NCI-H2107 treated with DMSO at 0.1 percent for 48 hours (cell line): Measurements from ENCODE around the gene OPRL1.
"Not testable (repeated sequence)": the region's sequence is repeated elsewhere in the genome, so short reads cannot be mapped to it uniquely, and the experiment has no call there.

Experiments
- DNase-seq: peaks from one replicate; lab custom pipeline; 2025; ENCODE audit not compliant: unreplicated experiment; lab: John Stamatoyannopoulos, UW

The OPRL1 gene

DNA sequence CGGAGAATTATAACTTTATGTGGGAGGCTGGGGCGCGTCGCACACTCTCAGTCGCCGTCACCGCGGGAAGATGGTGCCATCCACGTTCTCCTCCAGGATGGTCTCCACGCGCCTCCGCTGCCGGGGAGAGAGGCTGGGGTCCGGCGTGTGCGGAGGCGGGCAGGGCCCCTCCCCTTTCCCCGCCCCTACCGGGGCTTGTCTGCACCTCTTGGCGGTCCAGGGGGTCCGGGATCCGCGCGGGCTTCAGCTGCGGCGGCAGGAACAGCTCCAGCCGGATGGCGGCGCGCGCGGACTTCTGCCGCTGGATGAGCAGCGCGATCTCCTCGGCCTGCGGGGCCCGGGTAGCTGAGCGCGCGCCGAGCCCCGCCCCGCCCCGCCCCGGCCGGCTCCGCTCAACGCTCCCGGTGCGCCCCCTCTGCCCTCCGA lies 3.5 kb downstream of the OPRL1 start:
- DNase-seq = peak; percentile 45

DNA sequence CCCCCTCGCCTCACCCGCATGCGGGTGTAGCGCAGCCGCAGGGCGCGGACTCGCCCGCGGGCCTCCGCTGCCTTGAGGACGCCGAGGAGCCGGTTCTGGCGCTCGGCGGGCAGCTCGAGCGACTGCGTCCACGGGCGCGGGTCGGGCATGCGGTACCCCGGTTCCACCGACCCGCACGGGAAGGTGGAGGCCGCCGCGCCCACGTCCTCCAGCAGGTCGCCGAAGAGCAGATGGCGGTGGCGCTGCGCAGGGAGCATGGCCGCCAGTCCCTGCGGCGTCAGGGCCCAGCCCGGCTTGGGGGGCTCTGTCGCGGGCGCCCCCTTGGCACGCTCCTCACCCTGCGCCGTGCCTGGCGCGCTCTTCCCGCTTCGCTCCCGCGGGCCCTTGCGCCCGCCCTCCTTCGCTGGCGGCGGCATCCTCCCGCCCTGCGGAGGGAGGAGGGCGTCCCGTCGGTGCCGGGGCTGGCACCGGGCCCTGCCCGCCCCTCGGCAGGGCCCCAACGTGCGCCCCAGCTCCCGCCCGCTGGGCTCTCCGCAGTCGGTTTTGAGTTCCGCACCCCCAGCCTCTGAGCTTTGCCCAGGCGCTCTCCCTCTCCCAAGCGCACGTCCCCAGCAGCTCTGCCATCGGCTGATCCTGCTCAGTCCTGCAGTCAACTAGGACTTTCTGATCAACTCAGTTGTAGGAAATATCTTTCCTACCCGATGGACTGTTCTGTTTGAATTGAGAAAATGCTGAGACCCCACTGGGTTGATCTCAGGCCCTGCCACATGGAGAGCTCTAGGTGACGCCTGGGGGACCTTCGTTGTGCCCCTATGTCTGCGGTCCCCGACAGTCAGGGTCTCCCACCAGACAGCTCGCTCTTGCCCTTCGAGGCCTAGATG lies 4.2 kb downstream of the OPRL1 start, which contains the start of gene LKAAEAR1:
Gene LKAAEAR1 (minus strand): TSS at position 595 of the 881 bp plus-strand sequence. CDS start 179 bp downstream, at position 416.
- DNase-seq = no peak

GRCh38 chr20:64084685-64085152 lies 4.8 kb downstream of the OPRL1 start:
- no peak for DNase-seq

DNA sequence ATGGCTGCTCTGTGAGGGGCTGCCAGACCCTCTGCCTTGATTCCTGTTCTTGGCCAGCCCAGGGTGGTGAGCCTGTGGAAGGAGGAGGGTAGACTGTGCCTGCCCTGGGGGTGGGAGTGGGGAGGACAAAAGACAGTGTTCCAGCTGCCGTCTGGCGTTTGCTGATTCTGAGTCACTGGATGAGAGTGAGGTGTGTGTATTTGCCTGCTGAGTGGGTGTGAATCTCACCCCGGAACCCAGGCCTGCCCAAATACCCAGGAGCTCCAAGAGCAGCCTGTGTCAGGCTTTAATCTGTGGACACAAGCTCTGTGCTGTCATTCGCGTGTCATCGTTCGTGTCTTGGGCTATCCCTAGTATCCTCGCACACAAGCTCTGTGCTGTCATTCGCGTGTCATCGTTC lies 6.9 kb downstream of the OPRL1 start:
- no peak for DNase-seq

DNA sequence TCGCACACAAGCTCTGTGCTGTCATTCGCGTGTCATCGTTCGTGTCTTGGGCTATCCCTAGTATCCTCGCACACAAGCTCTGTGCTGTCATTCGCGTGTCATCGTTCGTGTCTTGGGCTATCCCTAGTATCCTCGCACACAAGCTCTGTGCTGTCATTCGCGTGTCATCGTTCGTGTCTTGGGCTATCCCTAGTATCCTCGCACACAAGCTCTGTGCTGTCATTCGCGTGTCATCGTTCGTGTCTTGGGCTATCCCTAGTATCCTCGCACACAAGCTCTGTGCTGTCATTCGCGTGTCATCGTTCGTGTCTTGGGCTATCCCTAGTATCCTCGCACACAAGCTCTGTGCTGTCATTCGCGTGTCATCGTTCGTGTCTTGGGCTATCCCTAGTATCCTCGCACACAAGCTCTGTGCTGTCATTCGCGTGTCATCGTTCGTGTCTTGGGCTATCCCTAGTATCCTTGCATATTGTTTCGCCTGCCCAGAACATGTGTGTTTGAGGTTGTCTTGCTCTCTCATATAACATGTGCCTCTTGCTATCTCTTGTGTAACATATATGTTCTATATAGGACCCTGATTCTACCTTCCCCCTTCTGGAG lies 7.4 kb downstream of the OPRL1 start:
- not testable (repeated sequence) for DNase-seq

GRCh38 chr20:64088586-64088985 lies 8.7 kb downstream of the OPRL1 start:
- not testable (repeated sequence) for DNase-seq

DNA sequence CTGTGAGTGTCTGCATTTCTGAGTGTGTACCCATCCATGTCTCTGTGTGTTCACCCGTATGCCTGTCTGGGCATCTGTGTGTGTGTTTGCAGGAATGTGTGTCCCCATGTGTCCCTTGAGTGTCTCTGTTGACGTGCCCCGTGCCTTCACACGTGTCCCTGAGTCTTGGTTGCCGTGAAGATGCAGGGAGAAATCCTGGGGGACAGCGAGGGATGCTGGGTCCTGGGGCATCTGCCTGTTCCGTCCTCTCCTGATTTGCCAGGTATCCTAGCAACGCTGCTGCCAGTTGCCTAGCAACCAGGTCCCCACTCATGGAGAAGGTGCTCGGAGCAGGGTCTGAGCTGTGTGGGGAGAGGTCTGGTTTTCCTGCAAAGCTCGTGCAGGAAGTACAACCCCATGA lies 10.3 kb downstream of the OPRL1 start:
- DNase-seq = no peak

DNA sequence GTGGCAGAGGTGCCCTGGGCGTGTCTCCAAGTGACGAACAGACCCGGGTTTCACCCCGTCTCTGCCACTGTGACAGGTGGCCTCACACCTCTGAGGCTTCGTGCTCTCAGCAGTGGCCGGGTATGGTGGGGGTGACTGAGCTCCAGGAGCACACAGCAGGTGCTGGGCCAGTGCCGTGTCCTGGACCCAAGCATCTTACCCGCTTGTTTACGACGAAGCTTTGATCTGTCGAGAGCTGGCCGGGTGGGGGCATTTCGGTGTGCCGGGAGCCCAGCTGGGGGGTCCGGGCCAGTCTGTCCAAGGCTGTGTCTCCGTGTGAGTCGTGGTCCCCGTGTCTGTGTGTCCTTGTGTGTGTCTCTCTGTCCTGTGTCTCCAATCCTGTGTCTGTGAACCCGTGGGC lies 11.5 kb downstream of the OPRL1 start:
- no peak for DNase-seq

DNA sequence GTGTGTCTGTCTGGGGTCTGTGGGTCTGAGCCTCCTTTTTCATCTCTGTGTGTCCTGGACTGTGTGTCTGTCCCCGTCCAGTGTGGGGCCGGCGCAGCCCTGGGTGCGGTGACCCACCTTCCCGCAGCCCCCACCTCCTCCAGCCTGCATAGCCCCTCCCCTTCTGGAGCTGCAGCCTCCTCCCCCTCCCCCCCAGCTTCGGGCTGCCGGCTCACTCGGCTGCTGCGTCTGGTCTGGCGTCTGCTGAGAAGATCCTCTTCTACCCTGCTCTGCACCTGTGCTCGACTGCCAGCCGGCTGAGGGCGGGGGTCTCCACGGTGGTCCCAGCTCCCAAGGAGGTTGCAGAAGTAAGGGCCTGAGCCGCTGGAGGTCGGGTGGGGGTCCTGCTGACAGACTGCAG lies 11.9 kb downstream of the OPRL1 start:
- DNase-seq = no peak

- no peak for DNase-seq
Observed at GRCh38 chr20:64092258-64093012, 12.6 kb downstream of the OPRL1 start.

DNA sequence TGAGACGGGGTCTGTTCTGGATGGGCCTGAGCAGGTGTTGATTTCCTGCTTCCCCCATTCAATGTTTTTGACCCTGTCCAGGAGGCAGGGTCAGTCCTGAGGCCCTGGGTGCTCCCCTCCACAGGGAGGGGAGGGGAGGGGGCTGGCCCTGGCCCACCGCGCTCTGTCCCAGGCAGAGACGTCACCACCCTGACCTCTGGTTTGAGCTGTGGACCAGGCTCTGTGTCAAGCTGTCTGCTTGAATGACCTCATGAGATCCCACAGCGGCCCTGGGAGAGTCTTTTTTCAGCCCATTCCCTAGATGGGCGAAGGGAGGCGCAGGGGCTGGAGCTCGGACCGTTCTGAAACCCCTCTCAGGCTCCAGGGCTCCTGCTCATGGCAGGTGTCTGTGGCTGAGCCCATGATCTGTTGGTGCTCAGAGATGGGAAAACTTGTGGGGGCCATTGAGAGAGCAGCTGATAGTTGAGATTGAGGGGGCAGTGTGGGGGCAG lies 13.2 kb downstream of the OPRL1 start:
- no peak for DNase-seq

- no peak for DNase-seq
Observed at GRCh38 chr20:64095455-64095854, 15.6 kb downstream of the OPRL1 start.

- DNase-seq = no peak
Observed at GRCh38 chr20:64095927-64096326, 16.0 kb downstream of the OPRL1 start.

DNA sequence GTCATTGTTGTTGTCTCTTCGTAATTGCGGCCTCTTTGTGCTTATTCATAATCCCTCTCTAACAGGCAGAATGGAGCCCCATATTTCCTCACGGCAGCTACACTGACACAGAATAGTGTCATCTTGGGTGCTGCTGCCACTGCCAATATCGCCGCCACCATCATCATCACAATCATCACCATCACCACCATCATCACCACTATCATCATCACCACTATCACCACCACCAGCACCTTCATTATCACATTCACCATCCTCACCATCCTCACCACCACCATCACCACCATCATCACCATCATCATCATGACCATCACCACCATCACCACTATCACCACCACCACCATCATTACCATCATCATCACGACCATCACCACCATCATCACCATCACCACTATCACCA lies 16.7 kb downstream of the OPRL1 start:
- DNase-seq = no peak

DNA sequence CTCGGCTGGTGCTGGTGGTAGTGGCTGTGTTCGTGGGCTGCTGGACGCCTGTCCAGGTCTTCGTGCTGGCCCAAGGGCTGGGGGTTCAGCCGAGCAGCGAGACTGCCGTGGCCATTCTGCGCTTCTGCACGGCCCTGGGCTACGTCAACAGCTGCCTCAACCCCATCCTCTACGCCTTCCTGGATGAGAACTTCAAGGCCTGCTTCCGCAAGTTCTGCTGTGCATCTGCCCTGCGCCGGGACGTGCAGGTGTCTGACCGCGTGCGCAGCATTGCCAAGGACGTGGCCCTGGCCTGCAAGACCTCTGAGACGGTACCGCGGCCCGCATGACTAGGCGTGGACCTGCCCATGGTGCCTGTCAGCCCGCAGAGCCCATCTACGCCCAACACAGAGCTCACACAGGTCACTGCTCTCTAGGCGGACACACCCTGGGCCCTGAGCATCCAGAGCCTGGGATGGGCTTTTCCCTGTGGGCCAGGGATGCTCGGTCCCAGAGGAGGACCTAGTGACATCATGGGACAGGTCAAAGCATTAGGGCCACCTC lies 18.7 kb downstream of the OPRL1 start:
- DNase-seq = no peak

GRCh38 chr20:64099086-64099786 lies 19.4 kb downstream of the OPRL1 start:
- DNase-seq = no peak

DNA sequence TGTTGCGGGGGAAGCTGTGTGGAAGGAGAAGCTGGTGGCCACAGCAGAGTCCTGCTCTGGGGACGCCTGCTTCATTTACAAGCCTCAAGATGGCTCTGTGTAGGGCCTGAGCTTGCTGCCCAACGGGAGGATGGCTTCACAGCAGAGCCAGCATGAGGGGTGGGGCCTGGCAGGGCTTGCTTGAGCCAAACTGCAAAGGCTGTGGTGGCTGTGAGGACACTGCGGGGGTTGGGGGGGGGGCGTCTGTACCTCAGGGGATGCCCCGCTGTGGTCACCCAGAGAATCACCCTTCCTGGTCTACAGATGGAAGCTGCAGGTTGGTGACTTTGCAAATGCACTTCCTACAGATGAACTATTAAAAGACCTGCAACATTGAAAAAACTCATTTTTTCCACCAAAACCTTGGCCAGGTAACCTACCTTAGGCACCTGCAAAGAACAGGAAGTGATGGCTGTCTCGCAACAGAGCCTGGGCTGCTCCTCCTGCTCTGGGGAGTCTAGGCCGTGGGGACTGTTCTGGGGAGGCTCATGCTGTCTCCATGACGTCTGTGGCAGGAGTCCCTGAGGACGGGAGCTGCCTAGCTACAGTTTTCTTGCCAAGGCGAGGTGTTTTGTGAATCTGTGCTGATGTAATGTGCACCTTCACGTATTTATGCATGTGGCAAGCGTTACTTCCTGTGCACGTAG lies 20.1 kb downstream of the OPRL1 start:
- no peak for DNase-seq

DNA sequence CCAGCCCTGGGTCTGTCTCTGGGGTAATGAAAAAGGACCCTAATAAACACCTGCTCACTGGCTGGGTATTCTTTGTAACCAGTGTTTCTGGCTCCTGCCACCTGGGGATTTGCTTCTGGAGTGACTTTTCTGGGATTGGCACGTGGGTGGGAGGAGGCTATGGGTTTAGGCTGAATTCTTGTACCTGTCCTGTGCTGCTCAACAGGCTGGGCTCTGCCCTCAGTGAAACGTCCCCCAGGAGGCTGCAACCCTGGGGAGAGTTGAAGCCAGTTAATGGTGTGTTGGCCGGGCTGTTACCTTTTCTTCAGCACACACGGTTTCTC lies 20.6 kb downstream of the OPRL1 start:
- DNase-seq = peak; percentile 94

DNA sequence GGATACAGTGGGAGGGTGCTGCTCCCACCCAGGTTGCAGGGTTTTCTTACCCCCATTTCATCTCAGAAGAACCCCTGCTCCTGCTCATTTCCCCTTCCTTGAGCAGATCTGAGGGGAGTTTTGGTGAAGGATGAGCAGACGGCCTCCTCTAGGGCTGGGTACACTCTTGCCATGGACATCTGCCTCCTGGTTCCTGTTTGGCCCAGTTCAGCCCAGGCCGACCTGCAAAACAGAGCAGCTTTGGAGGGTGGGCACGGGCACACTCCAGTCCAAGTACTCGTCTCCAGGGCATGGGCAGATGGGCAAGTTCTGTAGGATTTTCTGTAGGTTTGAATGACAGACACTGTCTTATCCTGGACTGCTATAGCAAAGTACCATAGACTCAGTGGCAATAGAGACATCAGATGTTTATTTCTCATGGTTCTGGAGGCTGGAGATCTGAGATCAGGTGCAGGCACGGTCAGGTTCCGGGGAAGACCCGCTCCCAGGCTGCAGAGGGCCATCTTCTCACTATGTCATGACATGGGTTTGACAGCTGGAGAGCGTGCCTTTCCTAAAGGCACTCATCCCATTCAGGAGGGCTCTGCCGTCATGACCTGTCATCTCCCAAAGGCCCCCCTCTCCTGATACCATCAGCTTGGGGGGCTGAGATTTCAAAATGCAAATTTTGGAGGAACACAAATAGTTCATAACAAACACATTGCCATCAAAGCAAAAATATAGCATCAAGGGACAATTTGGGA lies 21.2 kb downstream of the OPRL1 start:
- no peak for DNase-seq
